Activated naive CD4-positive, alpha-beta T cell treated with anti-CD3 and anti-CD28 coated beads for 36 hours (primary cell): Measurements from ENCODE around the gene PIK3R6. TPM values are rescaled to one million over a fixed set of nuclear protein-coding genes. Genes with fewer than 3 reads are reported as not detected.
"Not testable (repeated sequence)": the region's sequence is repeated elsewhere in the genome, so short reads cannot be mapped to it uniquely, and the experiment has no call there.

Experiments
- CTCF ChIA-PET: fragments of 350-600 bp; sonication (Branson Sonifier 250); formaldehyde crosslinking; loops from one replicate; lab custom pipeline; 2021; ENCODE audit warnings: antibody characterized with exemption; lab: Charles Lee
- DNase-seq: peaks from one replicate; pipeline ENCODE4 v3.0.0-alpha.2; 2020
- H3K27ac Mint-ChIP-seq: one replicate; pipeline ENCODE4 v1.8.0; 2021; ENCODE audit warnings: mild to moderate bottlenecking, mixed read lengths
- H3K27me3 Mint-ChIP-seq: one replicate; pipeline ENCODE4 v1.8.0; 2021; ENCODE audit warnings: low read depth, mixed read lengths
- H3K36me3 Mint-ChIP-seq: one replicate; pipeline ENCODE4 v1.8.0; 2021; ENCODE audit warnings: low read depth, mixed read lengths
- H3K4me1 Mint-ChIP-seq: one replicate; pipeline ENCODE4 v1.8.0; 2021; ENCODE audit warnings: low read depth, mixed read lengths
- H3K4me3 Mint-ChIP-seq: one replicate; pipeline ENCODE4 v1.8.0; 2021; ENCODE audit warnings: mild to moderate bottlenecking, moderate library complexity, mixed read lengths
- H3K9me3 Mint-ChIP-seq: one replicate; pipeline ENCODE4 v1.8.0; 2021; ENCODE audit warnings: mixed read lengths
- intact Hi-C: fragments of 100-400 bp; cut with micrococcal nuclease; formaldehyde crosslinking; loops from one replicate; pipeline ENCODE4 v1.15.1; 2023
- total RNA-seq, 2 experiments: library from RNA; stranded (reverse); gene quantifications; one replicate each; pipeline ENCODE4 v1.2.3, GENCODE V29; 2021

Gene PIK3R6
- total RNA-seq, 2 experiments from 2014 or later, result 0.12 to 0.22 TPM

DNA sequence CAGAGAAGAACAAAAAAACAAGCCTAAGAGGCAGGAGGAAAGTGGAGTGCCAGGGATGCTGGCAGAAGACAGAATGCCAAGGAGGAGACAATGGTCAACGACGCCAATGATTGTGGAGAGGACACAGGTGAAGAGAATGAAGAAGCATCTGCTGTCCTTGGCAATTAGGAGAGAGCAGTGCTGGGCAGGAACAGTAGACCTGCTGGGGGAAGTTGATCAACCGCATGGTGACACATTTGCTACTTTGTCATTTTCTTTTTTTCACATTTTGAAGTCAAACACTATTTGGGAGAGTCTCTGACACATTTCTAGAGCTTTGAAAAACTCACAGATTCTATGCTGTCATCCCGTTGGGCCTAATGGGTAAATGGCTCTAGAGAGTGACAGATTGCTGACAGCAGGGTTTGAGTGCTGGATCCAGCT lies 1.1 kb upstream of the PIK3R6 start:
- no peak overlapping the region for H3K27ac Mint-ChIP-seq
- intact Hi-C loops, result no loop called here
- no peak overlapping the region for H3K4me3 Mint-ChIP-seq
- peak; percentile 22 for DNase-seq
- H3K36me3 Mint-ChIP-seq, result no peaks in the 10 kb centered on the region
- CTCF ChIA-PET, result interaction anchor here (0.6 kb wide), 1 partner anchor 26 kb away, joined by 4 read pairs; no protein-coding TSS in a partner anchor
- H3K9me3 Mint-ChIP-seq, result no peaks in the 10 kb centered on the region
- H3K4me1 Mint-ChIP-seq, result peaks cover 23% of the 10 kb centered on the region
- no peaks in the 10 kb centered on the region for H3K27me3 Mint-ChIP-seq

- CTCF ChIA-PET, result no interaction called here
- Mint-ChIP-seq H3K36me3 (peaks cover 1% of the 10 kb centered on the region), H3K4me3 (no peak overlapping the region), H3K4me1 (peaks cover 23% of the 10 kb centered on the region), H3K27me3 (no peaks in the 10 kb centered on the region), H3K9me3 (no peaks in the 10 kb centered on the region), H3K27ac (no peak overlapping the region)
- intact Hi-C loops, result no loop called here
- DNase-seq, result no peak
Measured at GRCh38 chr17:8868092-8868491, 618 bp upstream of the PIK3R6 start.

DNA sequence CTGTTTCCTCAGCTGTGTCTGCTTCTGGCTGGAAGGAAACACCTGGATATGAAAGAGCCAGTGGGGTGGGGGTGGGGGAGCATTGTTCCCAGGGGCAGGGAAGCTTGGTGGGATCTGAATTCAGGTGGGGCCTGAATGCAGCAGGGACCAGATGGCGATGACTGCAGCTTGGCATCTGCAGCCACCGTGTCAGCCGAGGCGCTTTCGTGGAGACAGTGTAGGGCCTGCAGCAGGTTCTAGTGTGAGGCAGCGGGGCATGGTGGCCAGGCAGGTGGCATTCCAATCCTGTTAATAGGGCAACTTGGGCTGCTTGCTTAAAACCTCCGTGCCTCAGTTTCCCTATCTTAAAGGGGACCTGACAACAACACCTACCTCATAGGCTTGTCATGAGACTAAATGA lies 1.7 kb downstream of the PIK3R6 start:
- Mint-ChIP-seq H3K27me3 (no peaks in the 10 kb centered on the region), H3K36me3 (peaks cover 1% of the 10 kb centered on the region), H3K4me3 (no peak overlapping the region), H3K4me1 (peaks cover 25% of the 10 kb centered on the region), H3K27ac (no peak overlapping the region), H3K9me3 (no peaks in the 10 kb centered on the region)
- intact Hi-C loops, result no loop called here
- DNase-seq, result no peak
- CTCF ChIA-PET, result interaction anchor here (0.7 kb wide), 1 partner anchor 695 kb away, joined by 4 read pairs; no protein-coding TSS in a partner anchor

DNA sequence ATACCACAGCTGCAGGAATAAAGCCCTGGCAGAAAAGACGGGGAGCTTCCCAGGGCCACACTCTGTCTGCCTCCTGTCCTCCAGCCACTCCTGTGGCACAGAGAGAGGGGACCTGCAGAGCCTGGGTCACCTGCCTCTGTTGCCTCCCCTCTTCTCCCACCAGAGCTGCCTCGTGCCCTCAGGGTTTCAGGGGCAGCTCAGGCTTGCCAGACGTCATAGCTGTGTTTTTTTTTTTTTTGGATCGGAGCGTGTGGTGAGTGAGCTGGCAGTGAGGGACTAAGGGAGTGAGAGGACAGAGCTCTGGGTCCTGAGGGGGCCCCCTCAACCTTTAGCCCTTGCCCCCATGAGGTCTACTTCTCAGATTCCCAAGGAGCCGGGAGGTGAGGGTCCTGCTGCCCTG lies 2.1 kb downstream of the PIK3R6 start:
- Mint-ChIP-seq H3K27me3 (no peaks in the 10 kb centered on the region), H3K4me1 (peaks cover 25% of the 10 kb centered on the region), H3K27ac (no peak overlapping the region), H3K9me3 (no peaks in the 10 kb centered on the region), H3K4me3 (no peak overlapping the region), H3K36me3 (peaks cover 1% of the 10 kb centered on the region)
- CTCF ChIA-PET, result interaction anchor here (0.7 to 1.3 kb wide), 2 partner anchors 29 to 695 kb away, joined by 3 to 4 read pairs; no protein-coding TSS in a partner anchor
- intact Hi-C loops, result no loop called here
- DNase-seq, result no peak

DNA sequence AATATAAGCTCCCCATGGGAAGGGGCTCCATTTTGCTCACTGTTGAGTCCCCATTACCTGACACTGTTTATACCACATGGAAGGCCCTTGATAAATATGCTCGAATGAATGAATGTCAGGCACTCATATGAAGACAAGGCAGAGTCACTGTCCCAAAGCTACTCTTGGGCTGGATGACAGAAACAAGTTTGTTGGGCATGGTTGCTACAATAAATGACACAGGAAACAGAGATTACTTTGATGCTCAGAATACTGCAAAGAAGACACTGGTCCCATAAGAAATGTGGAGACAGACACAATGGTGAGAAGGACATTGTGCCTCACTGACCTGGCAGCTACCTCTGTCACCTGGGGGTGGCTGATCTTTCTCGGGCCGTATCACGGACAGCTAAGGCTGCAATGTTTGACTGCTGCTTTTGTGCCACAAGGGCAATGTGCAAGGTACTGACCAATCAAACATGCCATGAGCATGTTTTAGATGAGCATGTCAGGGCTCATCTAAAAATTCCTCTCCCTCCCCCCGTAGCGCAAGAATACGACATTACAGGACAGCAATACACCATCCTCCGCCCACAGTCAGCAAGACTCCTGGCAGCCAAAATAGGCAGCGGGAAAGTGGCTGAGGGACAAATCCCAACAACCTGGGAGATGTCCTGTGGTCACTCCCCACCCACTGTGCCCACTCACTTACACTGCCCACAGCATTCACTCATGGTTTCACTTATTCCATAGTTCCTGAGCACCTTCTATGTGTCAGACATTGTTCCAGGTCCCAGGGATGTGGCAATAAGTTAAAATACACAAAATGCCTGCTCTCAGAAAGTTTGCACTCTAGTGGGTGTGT lies 5.0 kb downstream of the PIK3R6 start:
- DNase-seq, result no peak
- Mint-ChIP-seq H3K36me3 (peaks cover 1% of the 10 kb centered on the region), H3K27me3 (no peaks in the 10 kb centered on the region), H3K4me3 (no peak overlapping the region), H3K4me1 (peaks cover 27% of the 10 kb centered on the region), H3K27ac (no peak overlapping the region), H3K9me3 (no peaks in the 10 kb centered on the region)
- CTCF ChIA-PET, result interaction anchor here (1.3 kb wide), 1 partner anchor 32 kb away, joined by 3 read pairs; no protein-coding TSS in a partner anchor
- intact Hi-C loops, result no loop called here

DNA sequence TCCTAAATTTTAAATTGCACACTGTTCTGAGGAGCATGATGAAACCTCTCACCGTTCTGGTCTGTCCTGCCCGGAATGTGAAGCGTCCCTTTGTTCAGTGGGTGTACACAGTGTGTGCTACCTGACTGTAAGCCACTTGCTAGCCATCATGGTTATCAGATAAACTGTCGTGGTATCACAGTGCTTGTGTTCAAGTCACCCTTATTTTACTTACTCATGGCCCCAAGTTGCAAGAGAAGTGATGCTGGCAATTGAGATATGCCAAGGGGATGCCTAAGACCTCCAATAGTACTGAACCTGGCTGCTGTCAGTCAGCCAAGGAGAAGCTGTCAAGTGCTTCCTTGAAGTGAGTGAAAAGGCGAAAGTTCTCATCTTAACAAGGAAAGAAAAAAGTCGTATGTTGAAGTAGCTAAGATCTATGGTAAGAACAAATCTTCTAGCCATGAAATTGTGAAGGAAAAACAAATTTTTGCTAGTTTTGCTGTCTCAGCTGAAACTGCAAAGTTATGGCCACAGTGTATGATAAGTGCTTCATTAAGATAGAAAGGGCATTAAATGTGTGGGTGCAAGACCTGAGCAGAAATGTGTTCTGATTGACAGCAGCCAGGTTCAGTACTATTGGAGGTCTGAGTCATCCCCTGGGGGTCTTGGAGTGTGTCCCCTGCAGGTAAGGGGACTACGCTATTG lies 5.8 kb downstream of the PIK3R6 start:
- CTCF ChIA-PET, result interaction anchor here (1.3 kb wide), 1 partner anchor 33 kb away, joined by 3 read pairs; no protein-coding TSS in a partner anchor
- H3K4me1 Mint-ChIP-seq, result peaks cover 25% of the 10 kb centered on the region
- peaks cover 1% of the 10 kb centered on the region for H3K36me3 Mint-ChIP-seq
- H3K9me3 Mint-ChIP-seq, result no peaks in the 10 kb centered on the region
- no peak overlapping the region for H3K27ac Mint-ChIP-seq
- H3K27me3 Mint-ChIP-seq, result no peaks in the 10 kb centered on the region
- no peak overlapping the region for H3K4me3 Mint-ChIP-seq
- intact Hi-C loops, result no loop called here
- DNase-seq, result no peak

GRCh38 chr17:8859804-8860430 lies 7.6 kb downstream of the PIK3R6 start:
- Mint-ChIP-seq H3K9me3 (no peaks in the 10 kb centered on the region), H3K27ac (no peak overlapping the region), H3K27me3 (no peaks in the 10 kb centered on the region), H3K4me3 (no peak overlapping the region), H3K4me1 (peaks cover 23% of the 10 kb centered on the region), H3K36me3 (peaks cover 1% of the 10 kb centered on the region)
- DNase-seq, result no peak
- CTCF ChIA-PET, result interaction anchor here (0.6 kb wide), 1 partner anchor 49 kb away, joined by 3 read pairs; no protein-coding TSS in a partner anchor
- intact Hi-C loops, result loop anchor here (5.0 kb wide), 2 partner anchors 37 to 87 kb away; no protein-coding TSS in a partner anchor

- intact Hi-C loops, result loop anchor here (5.0 kb wide), 2 partner anchors 38 to 88 kb away; no protein-coding TSS in a partner anchor
- no peak for DNase-seq
- Mint-ChIP-seq H3K36me3 (peaks cover 1% of the 10 kb centered on the region), H3K4me3 (no peak overlapping the region), H3K27ac (no peak overlapping the region), H3K4me1 (peaks cover 23% of the 10 kb centered on the region), H3K9me3 (no peaks in the 10 kb centered on the region), H3K27me3 (no peaks in the 10 kb centered on the region)
- CTCF ChIA-PET, result interaction anchor here (1.2 to 1.5 kb wide), 2 partner anchors 36 to 139 kb away, joined by 3 to 5 read pairs; no protein-coding TSS in a partner anchor
Measured at GRCh38 chr17:8859027-8859803, 8.3 kb downstream of the PIK3R6 start.

DNA sequence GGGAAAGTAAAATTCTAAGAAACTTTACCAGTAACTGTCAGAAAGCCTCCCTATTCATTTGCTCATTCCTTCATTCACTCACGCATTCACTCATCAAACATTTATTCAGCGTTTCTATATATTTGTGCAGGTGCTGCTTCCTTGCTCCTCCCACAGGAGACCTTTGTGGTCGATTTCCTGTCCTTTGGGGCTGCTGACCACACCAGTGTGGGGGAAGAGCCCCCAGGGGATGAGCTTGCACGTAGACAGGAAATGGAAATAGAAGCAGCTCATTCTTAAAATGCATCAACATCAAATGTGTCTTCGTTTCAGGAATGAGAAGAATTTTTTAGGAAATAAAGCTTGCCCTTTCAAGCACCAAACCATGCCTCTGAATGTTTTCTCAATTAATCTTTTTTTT lies 9.6 kb downstream of the PIK3R6 start:
- Mint-ChIP-seq H3K4me1 (peaks cover 23% of the 10 kb centered on the region), H3K27ac (peak overlapping the region; percentile 70), H3K9me3 (no peaks in the 10 kb centered on the region), H3K36me3 (no peaks in the 10 kb centered on the region), H3K27me3 (no peaks in the 10 kb centered on the region), H3K4me3 (no peak overlapping the region)
- CTCF ChIA-PET, result interaction anchor here (0.6 to 1.5 kb wide), 5 partner anchors 9 to 141 kb away, joined by 3 to 5 read pairs (median 3); no protein-coding TSS in a partner anchor
- intact Hi-C loops, result loop anchor here (5.0 kb wide), 2 partner anchors 39 to 89 kb away; no protein-coding TSS in a partner anchor
- peak; percentile 73 for DNase-seq

GRCh38 chr17:8856869-8857575 lies 10.5 kb downstream of the PIK3R6 start:
- Mint-ChIP-seq H3K4me3 (no peak overlapping the region), H3K4me1 (peaks cover 23% of the 10 kb centered on the region), H3K27ac (no peak overlapping the region), H3K36me3 (no peaks in the 10 kb centered on the region), H3K27me3 (no peaks in the 10 kb centered on the region), H3K9me3 (no peaks in the 10 kb centered on the region)
- CTCF ChIA-PET, result interaction anchor here (0.7 kb wide), 1 partner anchor 142 kb away, joined by 5 read pairs; no protein-coding TSS in a partner anchor
- intact Hi-C loops, result loop anchor here (5.0 kb wide), 2 partner anchors 40 to 90 kb away; no protein-coding TSS in a partner anchor
- DNase-seq, result no peak

DNA sequence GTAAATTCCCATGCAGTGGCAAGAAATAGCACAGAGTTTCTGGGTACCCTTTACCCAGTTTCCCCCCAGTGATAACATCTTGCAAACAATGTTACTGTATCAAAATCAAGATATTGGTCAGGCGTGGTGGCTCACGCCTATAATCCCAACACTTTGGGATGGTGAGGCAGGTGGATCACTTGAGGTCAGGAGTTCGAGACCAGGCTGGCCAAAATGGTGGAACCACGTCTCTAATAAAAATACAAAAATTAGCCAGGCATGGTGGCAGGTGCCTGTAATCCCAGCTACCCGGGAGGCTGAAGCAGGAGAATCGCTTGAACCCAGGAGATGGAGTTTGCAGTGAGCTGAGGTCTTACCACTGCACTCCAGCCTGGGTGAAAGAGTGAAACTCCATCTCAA lies 11.3 kb downstream of the PIK3R6 start:
- H3K9me3 Mint-ChIP-seq, CTCF ChIA-PET, H3K27ac Mint-ChIP-seq, H3K36me3 Mint-ChIP-seq, H3K27me3 Mint-ChIP-seq, DNase-seq, H3K4me3 Mint-ChIP-seq: not testable (repeated sequence)
- intact Hi-C loops, result loop anchor here (5.0 kb wide), 2 partner anchors 41 to 91 kb away; no protein-coding TSS in a partner anchor
- peaks cover 20% of the 10 kb centered on the region for H3K4me1 Mint-ChIP-seq
